AG04450 (cell line): ENCODE measurements around the gene USP46. TPM values are rescaled to one million over a fixed set of nuclear protein-coding genes. Genes with fewer than 3 reads are reported as not detected.

Experiments used
- CTCF ChIA-PET: fragments of 300-600, 350-600 bp; formaldehyde crosslinking; extraction: SDS; loops from one replicate; lab custom pipeline; 2022; ENCODE audit warnings: antibody characterized with exemption, inconsistent platforms; lab: Charles Lee
- POLR2A ChIA-PET: fragments of 350-600 bp; formaldehyde crosslinking; extraction: SDS; loops from one replicate; lab custom pipeline; 2021; ENCODE audit warnings: antibody characterized with exemption, inconsistent platforms; lab: Yijun Ruan, JAX
- DNase-seq: peaks from one replicate; pipeline ENCODE4 v3.0.0-alpha.2; 2011; ENCODE audit warnings: low read depth, low spot score
- H3K27ac ChIP-seq: one replicate; pipeline ENCODE4 v1.5.1; 2012; ENCODE audit warnings: low read depth, low read length, control low read depth
- H3K27me3 ChIP-seq: one replicate; pipeline ENCODE4 v1.6.0; 2012; ENCODE audit warnings: low read length; ENCODE audit not compliant: control insufficient read depth, insufficient read depth
- H3K4me3 ChIP-seq: 2 replicates; pipeline ENCODE4 v1.5.1; 2011; ENCODE audit warnings: mild to moderate bottlenecking, low read depth, low read length, control low read depth
- H3K9me3 ChIP-seq: 2 replicates; pipeline ENCODE4 v1.5.1; 2012; ENCODE audit warnings: low read length; ENCODE audit not compliant: control insufficient read depth, insufficient read depth
- CTCF ChIP-seq: IDR thresholded peaks from 2 replicates; pipeline ENCODE4 v1.5.1; 2011; ENCODE audit warnings: low read depth, low read length, control low read depth, inconsistent platforms
- polyA plus RNA-seq: library from polyadenylated mRNA; depleted of rRNA; stranded (reverse); fragments of >200 nt; gene quantifications from 2 replicates; pipeline ENCODE4 v1.2.3, GENCODE V29; 2011

USP46 gene
- polyA plus RNA-seq, 1 experiment, result 69.1 TPM

- no peak for TF ChIP-seq CTCF
- Histone ChIP-seq H3K27me3 (no peaks in the 10 kb centered on the region), H3K27ac (no peak overlapping the region), H3K4me3 (no peak overlapping the region), H3K9me3 (no peaks in the 10 kb centered on the region; the same call in 1 of the 2 replicates)
- ChIA-PET CTCF (interaction anchor here (1.0 kb wide), 1 partner anchor 372 kb away, joined by 3 read pairs; no protein-coding TSS in a partner anchor), POLR2A (no interaction called here)
- DNase-seq, result no peak
Measured at GRCh38 chr4:52611030-52611555, 48.0 kb downstream of the USP46 start.

- H3K4me3 ChIP-seq, result no peak overlapping the region
- ChIA-PET CTCF (interaction anchor here (1.0 to 1.8 kb wide), 2 partner anchors 353 to 377 kb away, joined by 3 to 4 read pairs; no protein-coding TSS in a partner anchor), POLR2A (no interaction called here)
- H3K9me3 ChIP-seq, result no peaks in the 10 kb centered on the region; the same call in 1 of the 2 replicates
- no peaks in the 10 kb centered on the region for H3K27me3 ChIP-seq
- H3K27ac ChIP-seq, result no peak overlapping the region
- no peak for DNase-seq
- TF ChIP-seq CTCF, result no peak
Measured at GRCh38 chr4:52606726-52607125, 52.4 kb downstream of the USP46 start.

GRCh38 chr4:52606040-52606439 is 53.1 kb downstream of the USP46 start:
- Histone ChIP-seq H3K27me3 (no peaks in the 10 kb centered on the region), H3K4me3 (no peak overlapping the region), H3K9me3 (no peaks in the 10 kb centered on the region; the same call in 1 of the 2 replicates), H3K27ac (no peak overlapping the region)
- CTCF ChIA-PET, result no interaction called here
- POLR2A ChIA-PET, result no interaction called here
- no peak for DNase-seq
- TF ChIP-seq CTCF, result no peak

DNA sequence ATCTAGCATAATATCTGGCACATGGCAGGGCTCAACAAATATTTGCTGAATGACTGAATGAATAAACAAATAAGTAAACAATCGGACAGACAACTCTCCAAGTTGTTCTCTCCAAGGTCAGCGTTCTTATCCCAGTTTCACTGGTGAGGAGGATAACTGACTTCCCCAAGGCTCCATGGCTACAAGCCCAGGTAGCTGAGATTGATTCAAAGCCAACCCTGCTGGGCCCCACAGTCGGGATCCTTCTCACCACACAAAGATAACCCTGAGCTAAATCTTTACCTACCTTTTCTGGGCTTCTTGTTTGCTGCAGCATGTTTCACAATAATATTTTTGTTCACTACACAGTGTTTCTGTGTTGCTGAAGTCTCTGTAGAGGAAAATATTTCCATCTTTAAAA is 54.9 kb downstream of the USP46 start:
- no peak for DNase-seq
- Histone ChIP-seq H3K27ac (no peak overlapping the region), H3K4me3 (no peak overlapping the region), H3K27me3 (no peaks in the 10 kb centered on the region), H3K9me3 (no peaks in the 10 kb centered on the region)
- no peak for TF ChIP-seq CTCF
- POLR2A ChIA-PET, result no interaction called here
- CTCF ChIA-PET, result interaction anchor here (0.9 kb wide), 1 partner anchor 379 kb away, joined by 3 read pairs; no protein-coding TSS in a partner anchor

- ChIA-PET CTCF (interaction anchor here (0.8 kb wide), 1 partner anchor 17 kb away, joined by 4 read pairs; no protein-coding TSS in a partner anchor), POLR2A (no interaction called here)
- H3K4me3 ChIP-seq, result no peak overlapping the region
- no peak for DNase-seq
- no peak overlapping the region for H3K27ac ChIP-seq
- no peaks in the 10 kb centered on the region for H3K9me3 ChIP-seq
- no peaks in the 10 kb centered on the region for H3K27me3 ChIP-seq
- no peak for TF ChIP-seq CTCF
Measured at GRCh38 chr4:52600275-52600674, 58.8 kb downstream of the USP46 start.
